ENCODE data around the gene ESR1. TPM values are rescaled to one million over a fixed set of nuclear protein-coding genes. Genes with fewer than 3 reads are reported as not detected.

Gene ESR1
- total and polyA plus RNA-seq, 4 donors, result 0.05 to 16.1 (median 6.3) TPM

- peaks cover 2 to 22% (median 15%) of the 10 kb centered on the region in 4 donors for H3K4me1 ChIP-seq (ENCODE audit: control insufficient read depth in 4 of 4, insufficient read depth in 4 of 4, low read length in 3 of 4)
- no peak overlapping the region for H3K9ac ChIP-seq (ENCODE audit: low read depth in 1 of 2, low read length in 2 of 2)
- 73% methylated on average over 15 of the region's 15 CpGs for whole genome bisulfite sequencing
- no peaks in the 10 kb centered on the region for H3K36me3 ChIP-seq (ENCODE audit: control insufficient read depth in 4 of 4, insufficient read depth in 3 of 4, low read depth in 1 of 4, low read length in 3 of 4)
- DNase-seq (ENCODE audit: low spot score), result peak; percentile 41
- H3K9me3 ChIP-seq (ENCODE audit: control insufficient read depth in 4 of 4, low read length in 3 of 4), result no peaks in the 10 kb centered on the region
- TF ChIP-seq RAD21 (IDR thresholded peaks at IDR 0.05) (peak in 1 of 2 donors; percentile 7), HNF4A (conservative IDR thresholded peaks at IDR 0.05) (no peak)
- H3K27me3 ChIP-seq (ENCODE audit: control insufficient read depth in 4 of 4, insufficient read depth in 4 of 4, low read length in 3 of 4), result no peaks in the 10 kb centered on the region
- no peak overlapping the region for H3K4me3 ChIP-seq (ENCODE audit: low read depth in 1 of 3, low read length in 3 of 3)
- H3K27ac ChIP-seq (ENCODE audit: low read depth in 1 of 2, low read length in 2 of 2), result peak overlapping the region; percentile 6 to 44
These were observed 305.2 kb downstream of the ESR1 start for GRCh38 chr6:152112491-152113261.

- H3K4me3 ChIP-seq (ENCODE audit: low read depth in 1 of 3, low read length in 3 of 3), result no peak overlapping the region
- peaks cover 3 to 28% (median 17%) of the 10 kb centered on the region in 4 donors for H3K36me3 ChIP-seq (ENCODE audit: control insufficient read depth in 4 of 4, insufficient read depth in 3 of 4, low read depth in 1 of 4, low read length in 3 of 4)
- no peaks in the 10 kb centered on the region for H3K9me3 ChIP-seq (ENCODE audit: control insufficient read depth in 4 of 4, low read length in 3 of 4)
- H3K27me3 ChIP-seq (ENCODE audit: control insufficient read depth in 4 of 4, insufficient read depth in 4 of 4, low read length in 3 of 4), result no peaks in the 10 kb centered on the region
- 83% methylated on average over 9 of the region's 9 CpGs for WGBS
- TF ChIP-seq HNF4G (IDR thresholded peaks at IDR 0.05) (no peak), JUND (IDR thresholded peaks at IDR 0.05) (no peak), GABPA (IDR thresholded peaks at IDR 0.05 in 1 of 2, conservative IDR thresholded peaks at IDR 0.05 in 1 of 2) (no peak), HNF4A (conservative IDR thresholded peaks at IDR 0.05) (no peak), ZBTB33 (IDR thresholded peaks at IDR 0.05) (no peak), ATF3 (IDR thresholded peaks at IDR 0.05) (no peak), EGR1 (IDR thresholded peaks at IDR 0.05; ENCODE audit: low read depth in 2 of 2) (no peak), NR2F2 (IDR thresholded peaks at IDR 0.05) (no peak), FOXA1 (IDR thresholded peaks at IDR 0.05) (no peak), YY1 (IDR thresholded peaks at IDR 0.05) (no peak), REST (IDR thresholded peaks at IDR 0.05) (no peak), MAX (IDR thresholded peaks at IDR 0.05) (no peak)
- no peak overlapping the region for H3K9ac ChIP-seq (ENCODE audit: low read depth in 1 of 2, low read length in 2 of 2)
- peaks cover 0 to 5% (median 1%) of the 10 kb centered on the region in 4 donors for H3K4me1 ChIP-seq (ENCODE audit: control insufficient read depth in 4 of 4, insufficient read depth in 4 of 4, low read length in 3 of 4)
- DNase-seq (ENCODE audit: low spot score), result no peak
- no peak overlapping the region for H3K27ac ChIP-seq (ENCODE audit: low read depth in 1 of 2, low read length in 2 of 2)
These were observed 310.0 kb downstream of the ESR1 start for GRCh38 chr6:152117156-152118133.
